Erythroblast (primary cell): ENCODE results near the gene C1QC.

ENCODE experiments used
- GATA1 ChIP-seq: IDR thresholded peaks from 2 replicates; pipeline ENCODE4 v1.6.1; 2011; ENCODE audit warnings: low read depth, mild to moderate bottlenecking, control low read depth, low read length, moderate library complexity
- POLR2A ChIP-seq: IDR thresholded peaks from 2 replicates; pipeline ENCODE4 v1.6.1; 2011; ENCODE audit warnings: mild to moderate bottlenecking, low read length

- no peak for TF ChIP-seq POLR2A
- no peak for TF ChIP-seq GATA1
These were observed 44.7 kb upstream of the C1QC start for GRCh38 chr1:22598736-22599135.
